Right lobe of liver (tissue), 4 donors: Measurements from ENCODE around the gene ULK4.

Source experiments
- CTCF ChIP-seq, 4 donors: fragments of 200-600 bp in 3 of 4; fragments of 450-650 bp in 1 of 4; IDR thresholded peaks; one replicate each; pipeline versions ENCODE4 v1.5.1 to v1.8.0; 2016 to 2022; ENCODE audit warnings: antibody characterized with exemption in 4 of 4, mild to moderate bottlenecking in 2 of 4
- POLR2A ChIP-seq: fragments of 450-650 bp; IDR thresholded peaks from one replicate; pipeline ENCODE4 v1.6.1; 2017; ENCODE audit warnings: antibody characterized with exemption, mild to moderate bottlenecking
- donor health status: DM: no; HTN: no; CAD: no.
- donor health status: DM: no; HTN: no; CAD: no.
- donor health status: DM: no; HTN: yes; CAD: no.

GRCh38 chr3:41348401-41348800, 613.5 kb downstream of the ULK4 start:
- TF ChIP-seq CTCF (IDR thresholded peaks at IDR 0.05): no peak
- no peak for TF ChIP-seq POLR2A
